ENCODE measurements around the gene HNRNPA1. TPM values are rescaled to one million over a fixed set of nuclear protein-coding genes. Genes with fewer than 3 reads are reported as not detected.
"Not testable (repeated sequence)": the region's sequence is repeated elsewhere in the genome, so short reads cannot be mapped to it uniquely, and the experiment has no call there.

The HNRNPA1 gene
- total RNA-seq, result 1,000 to 10,000 TPM; 1,361 to 1,363 TPM

- Mint-ChIP-seq H3K4me1 (peaks cover 64% of the 10 kb centered on the region), H3K27ac (no peak within 1 kb of the TSS), H3K4me3 (no peak within 1 kb of the TSS), H3K9me3 (no peaks in the 10 kb centered on the region), H3K27me3 (no peaks in the 10 kb centered on the region), H3K36me3 (ENCODE audit: low read depth) (peaks cover 5% of the 10 kb centered on the region)
- ChIA-PET CTCF (interaction anchor here (0.6 to 2.9 kb wide), 9 partner anchors 13 to 119 kb away, joined by 3 to 19 read pairs (median 13); partner anchors contain the start of gene COPZ1), POLR2A (interaction anchor here (0.6 to 5.6 kb wide), 41 partner anchors 9 to 936 kb away, joined by 3 to 63 read pairs (median 5); partner anchors contain the start of genes COPZ1, HOXC9, ITGA5 and NCKAP1L)
- DNase-seq, result peak; percentile 97
These were observed at the start of gene HNRNPA1 for GRCh38 chr12:54280468-54281260. Gene HNRNPA1 (plus strand): TSS chr12:54280726. CDS start chr12:54280808, 82 bp downstream.

GRCh38 chr12:54231269-54231668 lies 49.3 kb upstream of the HNRNPA1 start:
- H3K36me3 Mint-ChIP-seq (ENCODE audit: low read depth), result peaks cover 20% of the 10 kb centered on the region
- H3K27ac Mint-ChIP-seq, H3K4me3 Mint-ChIP-seq, H3K9me3 Mint-ChIP-seq, H3K4me1 Mint-ChIP-seq, POLR2A ChIA-PET, H3K27me3 Mint-ChIP-seq, DNase-seq: not testable (repeated sequence)
- CTCF ChIA-PET, result interaction anchor here (1.3 kb wide), 1 partner anchor 11 kb away, joined by 10 read pairs; no protein-coding TSS in a partner anchor

- ChIA-PET POLR2A (no interaction called here), CTCF (interaction anchor here (1.2 kb wide), 1 partner anchor 200 kb away, joined by 3 read pairs; no protein-coding TSS in a partner anchor)
- Mint-ChIP-seq H3K27me3 (no peaks in the 10 kb centered on the region), H3K4me1 (peaks cover 12% of the 10 kb centered on the region), H3K9me3 (no peaks in the 10 kb centered on the region), H3K27ac (no peak overlapping the region), H3K4me3 (no peak overlapping the region), H3K36me3 (ENCODE audit: low read depth) (peaks cover 29% of the 10 kb centered on the region)
- DNase-seq, result no peak
These were observed 47.7 kb upstream of the HNRNPA1 start for GRCh38 chr12:54232790-54233189.

DNA sequence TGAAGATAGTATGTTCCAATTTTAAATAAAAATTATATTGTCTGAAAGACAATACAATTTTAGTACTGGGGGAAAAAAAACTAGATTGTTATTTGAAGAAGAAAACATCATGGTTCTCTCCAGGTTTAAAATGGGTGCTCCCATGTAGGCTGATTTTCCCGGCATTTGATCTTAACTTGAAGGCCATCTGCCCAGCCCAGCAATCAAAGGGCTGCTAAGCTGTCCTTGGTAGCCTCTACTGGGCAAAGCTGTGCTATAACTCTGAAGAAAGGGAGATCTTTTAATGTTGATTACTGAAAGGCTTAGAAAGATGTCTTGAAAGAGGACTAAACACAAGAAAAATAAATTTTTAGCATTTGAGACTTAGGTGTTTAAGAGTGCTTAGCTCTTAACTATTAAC lies 42.0 kb upstream of the HNRNPA1 start:
- no peaks in the 10 kb centered on the region for H3K9me3 Mint-ChIP-seq
- H3K27me3 Mint-ChIP-seq, result no peaks in the 10 kb centered on the region
- ChIA-PET POLR2A (no interaction called here), CTCF (interaction anchor here (0.6 to 6.5 kb wide), 6 partner anchors 14 to 206 kb away, joined by 3 to 62 read pairs (median 8); no protein-coding TSS in a partner anchor)
- H3K27ac Mint-ChIP-seq, result no peak overlapping the region
- H3K4me3 Mint-ChIP-seq, result no peak overlapping the region
- H3K4me1 Mint-ChIP-seq, result peaks cover 21% of the 10 kb centered on the region
- DNase-seq, result no peak
- peaks cover 48% of the 10 kb centered on the region for H3K36me3 Mint-ChIP-seq (ENCODE audit: low read depth)

GRCh38 chr12:54239620-54240019 lies 40.9 kb upstream of the HNRNPA1 start:
- no peak for DNase-seq
- H3K9me3 Mint-ChIP-seq, result no peaks in the 10 kb centered on the region
- no peak overlapping the region for H3K27ac Mint-ChIP-seq
- peaks cover 50% of the 10 kb centered on the region for H3K36me3 Mint-ChIP-seq (ENCODE audit: low read depth)
- no peak overlapping the region for H3K4me3 Mint-ChIP-seq
- CTCF ChIA-PET, result interaction anchor here (1.5 to 6.5 kb wide), 5 partner anchors 13 to 129 kb away, joined by 4 to 62 read pairs (median 8); no protein-coding TSS in a partner anchor
- no peaks in the 10 kb centered on the region for H3K27me3 Mint-ChIP-seq
- peaks cover 21% of the 10 kb centered on the region for H3K4me1 Mint-ChIP-seq
- POLR2A ChIA-PET, result no interaction called here

DNA sequence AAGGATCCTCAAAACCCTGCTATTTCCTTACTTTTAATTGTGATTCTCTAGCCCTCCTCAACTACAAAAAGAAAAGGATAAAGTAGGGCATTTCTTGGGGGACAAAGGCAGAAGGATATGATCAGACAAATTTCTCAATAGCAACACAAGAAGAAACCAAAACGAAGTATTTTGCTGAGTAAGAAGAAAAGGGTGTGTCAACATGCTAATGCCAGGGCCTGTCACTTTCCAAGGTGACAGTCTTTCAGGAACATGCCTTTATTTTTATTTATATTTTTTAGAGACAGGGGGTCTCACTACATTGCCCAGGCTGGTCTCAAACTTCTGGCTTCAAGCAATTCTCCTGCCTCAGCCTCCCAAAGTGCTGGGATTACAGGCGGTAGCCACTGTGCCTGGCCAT lies 40.4 kb upstream of the HNRNPA1 start:
- no peak overlapping the region for H3K27ac Mint-ChIP-seq
- no peaks in the 10 kb centered on the region for H3K27me3 Mint-ChIP-seq
- peaks cover 51% of the 10 kb centered on the region for H3K36me3 Mint-ChIP-seq (ENCODE audit: low read depth)
- peaks cover 21% of the 10 kb centered on the region for H3K4me1 Mint-ChIP-seq
- H3K4me3 Mint-ChIP-seq, result no peak overlapping the region
- CTCF ChIA-PET, result interaction anchor here (0.7 to 6.5 kb wide), 4 partner anchors 13 to 97 kb away, joined by 3 to 62 read pairs (median 12); no protein-coding TSS in a partner anchor
- no peaks in the 10 kb centered on the region for H3K9me3 Mint-ChIP-seq
- DNase-seq, result no peak
- POLR2A ChIA-PET, result no interaction called here

DNA sequence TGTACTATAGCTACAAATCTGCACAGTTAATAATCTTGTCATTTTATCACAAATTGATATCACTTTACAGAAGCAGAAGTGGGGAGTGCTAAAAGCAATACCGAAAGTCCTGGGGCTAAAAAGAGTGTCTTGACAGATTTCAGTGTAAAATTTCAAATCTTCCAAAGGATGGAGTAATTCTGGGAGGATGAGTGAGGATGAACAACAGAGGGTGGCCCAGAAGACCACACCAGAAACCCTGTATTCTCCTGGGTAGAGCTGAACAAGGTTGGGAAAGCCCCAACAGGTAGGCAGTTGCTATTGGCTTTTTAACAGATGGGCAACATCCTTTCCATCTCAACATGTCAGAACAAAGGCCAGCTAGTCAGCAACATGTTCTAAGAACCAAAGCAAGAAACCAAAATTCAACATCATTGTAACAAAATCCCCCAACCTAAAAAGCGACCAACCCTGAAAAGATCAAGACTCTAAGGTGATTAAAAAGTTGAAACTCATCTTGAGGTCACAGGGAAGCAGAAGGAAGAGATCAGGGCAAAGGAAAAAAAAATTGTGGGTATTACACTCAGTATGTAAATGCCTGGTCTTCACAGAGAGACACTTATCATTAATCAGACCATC lies 39.4 kb upstream of the HNRNPA1 start:
- POLR2A ChIA-PET, result no interaction called here
- H3K9me3 Mint-ChIP-seq, result no peaks in the 10 kb centered on the region

GRCh38 chr12:54246011-54246641 lies 34.4 kb upstream of the HNRNPA1 start:
- DNase-seq, result no peak
- Mint-ChIP-seq H3K4me3 (no peak overlapping the region), H3K4me1 (peaks cover 8% of the 10 kb centered on the region), H3K9me3 (no peaks in the 10 kb centered on the region), H3K36me3 (ENCODE audit: low read depth) (peaks cover 56% of the 10 kb centered on the region), H3K27me3 (no peaks in the 10 kb centered on the region), H3K27ac (no peak overlapping the region)
- POLR2A ChIA-PET, result interaction anchor here (0.7 kb wide), 1 partner anchor 305 kb away, joined by 3 read pairs; no protein-coding TSS in a partner anchor
- CTCF ChIA-PET, result no interaction called here

More for the DNA sequence above, 39.4 kb upstream of the HNRNPA1 start:
- H3K27ac Mint-ChIP-seq, result peak overlapping the region; percentile 72
- peaks cover 51% of the 10 kb centered on the region for H3K36me3 Mint-ChIP-seq (ENCODE audit: low read depth)
- CTCF ChIA-PET, result interaction anchor here (0.7 to 6.5 kb wide), 7 partner anchors 12 to 198 kb away, joined by 3 to 62 read pairs (median 4); no protein-coding TSS in a partner anchor
- H3K4me3 Mint-ChIP-seq, result no peak overlapping the region
- peaks cover 21% of the 10 kb centered on the region for H3K4me1 Mint-ChIP-seq
- no peaks in the 10 kb centered on the region for H3K27me3 Mint-ChIP-seq
- no peak for DNase-seq

- peaks cover 2% of the 10 kb centered on the region for H3K4me1 Mint-ChIP-seq
- H3K27me3 Mint-ChIP-seq, result no peaks in the 10 kb centered on the region
- no peak for DNase-seq
- ChIA-PET CTCF (interaction anchor here (0.9 kb wide), 1 partner anchor 119 kb away, joined by 3 read pairs; no protein-coding TSS in a partner anchor), POLR2A (no interaction called here)
- peaks cover 53% of the 10 kb centered on the region for H3K36me3 Mint-ChIP-seq (ENCODE audit: low read depth)
- no peak overlapping the region for H3K27ac Mint-ChIP-seq
- H3K4me3 Mint-ChIP-seq, result no peak overlapping the region
- no peaks in the 10 kb centered on the region for H3K9me3 Mint-ChIP-seq
These were observed 31.0 kb upstream of the HNRNPA1 start for GRCh38 chr12:54249489-54249888.

DNA sequence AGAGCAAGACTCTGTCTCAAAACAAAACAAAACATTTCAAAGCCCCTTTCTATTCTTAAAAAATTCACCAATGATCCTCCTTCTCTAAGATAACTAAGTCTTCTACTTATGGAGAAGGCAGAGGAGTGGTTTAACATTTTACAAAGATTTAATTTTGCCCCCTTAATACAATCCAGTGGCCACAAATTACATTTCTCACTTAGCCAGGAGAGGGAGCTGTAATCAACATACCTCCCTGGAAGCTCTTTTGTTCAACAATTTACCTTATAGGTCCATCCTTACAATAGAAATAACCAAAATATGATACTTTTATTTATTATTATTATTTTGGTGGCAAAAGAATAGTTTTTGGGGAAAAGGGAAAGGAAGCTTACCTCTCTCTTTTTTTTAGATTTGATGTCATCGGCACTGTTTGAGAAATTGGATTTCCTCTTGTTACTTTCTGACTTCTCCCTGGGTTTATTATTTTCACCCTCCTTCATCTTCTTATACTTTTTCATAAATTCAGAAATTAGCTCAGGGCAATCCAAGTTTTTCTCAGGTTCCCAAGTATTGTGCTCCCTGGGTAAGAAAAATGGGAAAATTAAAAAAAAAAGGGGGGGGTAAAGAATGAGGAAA lies 28.8 kb upstream of the HNRNPA1 start:
- Mint-ChIP-seq H3K9me3 (no peaks in the 10 kb centered on the region), H3K4me1 (peaks cover 2% of the 10 kb centered on the region), H3K4me3 (no peak overlapping the region), H3K36me3 (ENCODE audit: low read depth) (peaks cover 53% of the 10 kb centered on the region), H3K27me3 (no peaks in the 10 kb centered on the region), H3K27ac (no peak overlapping the region)
- ChIA-PET CTCF (interaction anchor here (0.6 to 5.0 kb wide), 44 partner anchors 8 to 678 kb away, joined by 3 to 62 read pairs (median 4); partner anchors contain the start of genes CBX5, COPZ1, HNRNPA1 and NFE2), POLR2A (interaction anchor here (1.0 to 1.9 kb wide), 6 partner anchors 11 to 107 kb away, joined by 3 to 8 read pairs (median 5); partner anchors contain the start of genes CBX5 and HNRNPA1)
- DNase-seq, result no peak

DNA sequence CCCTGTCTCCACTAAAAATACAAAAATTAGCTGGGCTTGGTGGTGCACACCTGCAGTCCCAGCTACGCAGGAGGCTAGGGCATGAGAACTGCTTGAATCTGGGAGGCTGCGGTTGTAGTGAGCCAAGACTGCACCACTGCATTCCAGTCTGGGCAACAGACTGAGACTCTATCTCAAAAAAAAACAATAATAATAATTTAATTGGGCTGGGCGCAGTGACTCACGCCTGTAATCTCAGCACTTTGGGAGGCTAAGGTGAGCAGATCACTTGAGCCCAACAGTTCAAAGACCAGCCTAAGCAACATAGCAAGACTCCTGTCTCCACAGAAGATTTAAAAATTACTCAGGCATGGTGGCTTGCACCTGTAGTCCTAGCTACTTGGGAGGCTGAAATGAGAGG lies 27.3 kb upstream of the HNRNPA1 start:
- DNase-seq, result no peak
- CTCF ChIA-PET, result interaction anchor here (0.7 to 5.0 kb wide), 9 partner anchors 12 to 126 kb away, joined by 3 to 62 read pairs (median 6); partner anchors contain the start of genes CBX5 and HNRNPA1
- Mint-ChIP-seq H3K9me3 (no peaks in the 10 kb centered on the region), H3K4me1 (peaks cover 4% of the 10 kb centered on the region), H3K27ac (no peak overlapping the region), H3K4me3 (no peak overlapping the region), H3K36me3 (ENCODE audit: low read depth) (peaks cover 50% of the 10 kb centered on the region), H3K27me3 (no peaks in the 10 kb centered on the region)
- POLR2A ChIA-PET, result interaction anchor here (0.7 to 1.9 kb wide), 3 partner anchors 20 to 28 kb away, joined by 3 to 6 read pairs (median 4); partner anchors contain the start of genes CBX5 and HNRNPA1

GRCh38 chr12:54257332-54257731 lies 23.2 kb upstream of the HNRNPA1 start:
- Mint-ChIP-seq H3K27me3 (no peaks in the 10 kb centered on the region), H3K4me3 (no peak overlapping the region), H3K9me3 (no peaks in the 10 kb centered on the region), H3K36me3 (ENCODE audit: low read depth) (peaks cover 25% of the 10 kb centered on the region), H3K4me1 (peaks cover 19% of the 10 kb centered on the region), H3K27ac (no peak overlapping the region)
- ChIA-PET CTCF (interaction anchor here (2.3 kb wide), 1 partner anchor 67 kb away, joined by 8 read pairs; the partner anchor contains the start of gene COPZ1), POLR2A (no interaction called here)
- DNase-seq, result no peak

All from activated CD4-positive, alpha-beta memory T cell treated with anti-CD3 and anti-CD28 coated beads, Interleukin-2, amount 10 ng/mL, durations not matched to agents 7 days and 5 days (primary cell).